Thyroid gland (tissue), 4 donors: ENCODE results near the gene TIMM23. TPM values are rescaled to one million over a fixed set of nuclear protein-coding genes. Genes with fewer than 3 reads are reported as not detected.

Experiments
- DNase-seq, 2 donors: peaks; one replicate each; pipeline ENCODE4 v3.0.0-alpha.2; 2019
- H3K27ac ChIP-seq, 3 donors: fragments of 200-600 bp; sonication (generic); 1 replicate in 2 of 3; 2 replicates in 1 of 3; pipeline ENCODE4 v1.5.1; 2016 to 2019; ENCODE audit warnings: mild to moderate bottlenecking in 1 of 3, moderate library complexity in 1 of 3
- H3K27me3 ChIP-seq: fragments of 200-600 bp; sonication (generic); one replicate; pipeline ENCODE4 v1.5.1; 2019
- H3K36me3 ChIP-seq, 2 donors: fragments of 200-600 bp; sonication (generic); one replicate each; pipeline ENCODE4 v1.5.1; 2016 to 2019
- H3K4me1 ChIP-seq, 2 donors: fragments of 200-600 bp; sonication (generic); one replicate each; pipeline ENCODE4 v1.5.1; 2017 to 2019
- H3K4me3 ChIP-seq, 3 donors: fragments of 200-600 bp; sonication (generic); replicated peaks in 1 of 3; 1 replicate in 2 of 3; 2 replicates in 1 of 3; pipeline ENCODE4 v1.5.1; 2016; ENCODE audit warnings: mild to moderate bottlenecking in 1 of 3
- H3K9me3 ChIP-seq: fragments of 200-600 bp; sonication (generic); one replicate; pipeline ENCODE4 v1.5.1; 2017
- POLR2A ChIP-seq, 2 donors: fragments of 450-650 bp; IDR thresholded peaks; one replicate each; pipeline ENCODE4 v1.6.1; 2017; ENCODE audit warnings: antibody characterized with exemption in 2 of 2, mild to moderate bottlenecking in 2 of 2, moderate library complexity in 1 of 2
- WGBS, 2 donors: methylation state at CpG; one replicate each; pipeline ENCODE4 v1.1.5; 2017; 5-methylcytosine and 5-hydroxymethylcytosine counted together
- intact Hi-C: fragments of 100-400 bp; cut with DNase I; formaldehyde crosslinking; loops from one replicate; pipeline ENCODE4 v1.15.1; 2023
- total RNA-seq, 4 donors: library from RNA; depleted of rRNA; stranded (reverse); fragments of >200 nt; gene quantifications; one replicate each; pipeline ENCODE4 v1.2.3, GENCODE V29; 2016
- TF ChIP-seq, protein P1 (sequence below), 6 experiments: fragments of 200-600 bp in 3 of 6; fragments of 450-650 bp in 3 of 6; sonication (generic) in 3 of 6; IDR thresholded peaks; one replicate each; pipeline ENCODE4 v1.5.1; 2016 to 2019; ENCODE audit warnings: antibody characterized with exemption in 6 of 6, mild to moderate bottlenecking in 2 of 6, inconsistent platforms in 1 of 6, moderate library complexity in 1 of 6

TIMM23 gene
- total RNA-seq, 4 donors from 2014 or later = 68.7 to 85.6 (median 72.1) TPM

DNA sequence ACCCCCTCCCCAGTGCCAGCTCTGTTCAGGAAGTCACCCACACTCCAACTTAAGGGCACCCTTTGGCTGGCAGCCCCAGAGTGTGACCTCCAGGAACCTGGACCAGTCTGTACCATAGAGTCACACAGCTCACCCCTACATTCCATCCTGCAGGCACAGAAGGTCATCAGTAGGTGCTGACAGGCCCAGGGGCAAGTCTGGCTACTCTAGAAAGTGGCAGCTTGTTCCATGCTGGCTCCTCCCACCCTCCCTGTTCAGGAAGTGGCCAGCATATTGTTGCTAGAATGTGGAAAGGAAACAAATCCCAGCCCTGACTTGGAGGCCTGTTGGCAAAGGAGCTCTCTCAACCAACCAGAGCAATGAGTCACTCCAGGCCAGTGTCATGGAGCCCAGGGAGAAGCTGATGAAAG, 61.3 kb downstream of the TIMM23 start:
- TF ChIP-seq POLR2A (IDR thresholded peaks at IDR 0.05) = no peak
- TF ChIP-seq, protein P1, sequence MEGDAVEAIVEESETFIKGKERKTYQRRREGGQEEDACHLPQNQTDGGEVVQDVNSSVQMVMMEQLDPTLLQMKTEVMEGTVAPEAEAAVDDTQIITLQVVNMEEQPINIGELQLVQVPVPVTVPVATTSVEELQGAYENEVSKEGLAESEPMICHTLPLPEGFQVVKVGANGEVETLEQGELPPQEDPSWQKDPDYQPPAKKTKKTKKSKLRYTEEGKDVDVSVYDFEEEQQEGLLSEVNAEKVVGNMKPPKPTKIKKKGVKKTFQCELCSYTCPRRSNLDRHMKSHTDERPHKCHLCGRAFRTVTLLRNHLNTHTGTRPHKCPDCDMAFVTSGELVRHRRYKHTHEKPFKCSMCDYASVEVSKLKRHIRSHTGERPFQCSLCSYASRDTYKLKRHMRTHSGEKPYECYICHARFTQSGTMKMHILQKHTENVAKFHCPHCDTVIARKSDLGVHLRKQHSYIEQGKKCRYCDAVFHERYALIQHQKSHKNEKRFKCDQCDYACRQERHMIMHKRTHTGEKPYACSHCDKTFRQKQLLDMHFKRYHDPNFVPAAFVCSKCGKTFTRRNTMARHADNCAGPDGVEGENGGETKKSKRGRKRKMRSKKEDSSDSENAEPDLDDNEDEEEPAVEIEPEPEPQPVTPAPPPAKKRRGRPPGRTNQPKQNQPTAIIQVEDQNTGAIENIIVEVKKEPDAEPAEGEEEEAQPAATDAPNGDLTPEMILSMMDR (IDR thresholded peaks at IDR 0.05) = no peak
- no peaks in the 10 kb centered on the region for H3K36me3 ChIP-seq
- H3K4me3 ChIP-seq = no peak overlapping the region
- no peak overlapping the region for H3K27ac ChIP-seq
- intact Hi-C loops = no loop called here
- DNase-seq = no peak
- no peaks in the 10 kb centered on the region for H3K9me3 ChIP-seq
- peaks cover 14 to 18% of the 10 kb centered on the region in 2 donors for H3K4me1 ChIP-seq
- H3K27me3 ChIP-seq = no peaks in the 10 kb centered on the region

DNA sequence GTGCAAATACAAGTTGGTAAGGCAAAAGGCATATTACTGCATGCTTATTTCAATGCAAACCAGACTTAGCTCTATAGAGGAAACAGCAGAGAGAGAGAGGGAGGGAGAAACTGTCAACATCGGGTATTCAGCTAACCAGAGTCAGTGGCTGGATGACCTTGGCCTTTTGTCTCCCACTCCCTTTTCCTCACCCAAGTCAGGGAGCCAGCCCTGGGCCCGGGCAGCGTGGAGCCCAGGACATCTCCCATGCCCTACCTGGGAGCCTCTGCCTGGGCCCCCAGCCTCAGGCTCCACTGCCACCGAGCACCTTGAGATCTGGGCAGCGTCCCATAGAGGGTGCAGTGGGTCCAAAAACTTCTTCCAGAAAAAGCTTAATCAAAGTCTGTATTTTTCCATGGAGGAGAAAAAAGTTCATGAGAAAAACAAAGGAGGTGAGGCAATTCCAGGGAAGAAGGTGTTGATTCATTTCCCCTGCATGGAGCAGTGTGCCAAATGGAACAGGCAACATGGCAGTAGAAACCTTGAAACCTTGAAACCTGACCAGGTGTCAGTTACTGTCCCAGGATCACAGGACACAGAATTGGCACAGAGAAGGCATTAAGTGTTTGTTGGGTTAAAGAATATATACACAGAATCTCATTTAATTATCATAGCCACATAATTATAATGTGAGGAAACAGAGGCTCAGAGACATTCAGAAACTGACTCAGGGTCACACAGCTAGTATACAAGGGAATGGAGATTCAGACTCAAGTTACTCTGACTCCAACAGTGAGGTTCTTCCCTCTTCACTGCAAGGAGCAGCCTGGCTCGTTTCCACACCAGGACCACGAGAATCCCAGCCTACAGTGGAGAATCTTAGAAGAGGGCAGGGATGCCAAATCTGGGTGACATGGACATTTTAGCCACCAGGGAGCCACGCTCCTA, 63.9 kb downstream of the TIMM23 start:
- intact Hi-C loops = no loop called here
- Histone ChIP-seq H3K9me3 (no peaks in the 10 kb centered on the region), H3K36me3 (no peaks in the 10 kb centered on the region), H3K4me1 (peaks cover 0 to 3% of the 10 kb centered on the region in 2 donors), H3K4me3 (no peak overlapping the region), H3K27ac (no peak overlapping the region), H3K27me3 (no peaks in the 10 kb centered on the region)
- WGBS, 2 donors = 65 to 72% methylated on average over 8 of the region's 8 CpGs
- DNase-seq = no peak
- TF ChIP-seq, protein P1 (IDR thresholded peaks at IDR 0.05) = no peak
- no peak for TF ChIP-seq POLR2A (IDR thresholded peaks at IDR 0.05)

DNA sequence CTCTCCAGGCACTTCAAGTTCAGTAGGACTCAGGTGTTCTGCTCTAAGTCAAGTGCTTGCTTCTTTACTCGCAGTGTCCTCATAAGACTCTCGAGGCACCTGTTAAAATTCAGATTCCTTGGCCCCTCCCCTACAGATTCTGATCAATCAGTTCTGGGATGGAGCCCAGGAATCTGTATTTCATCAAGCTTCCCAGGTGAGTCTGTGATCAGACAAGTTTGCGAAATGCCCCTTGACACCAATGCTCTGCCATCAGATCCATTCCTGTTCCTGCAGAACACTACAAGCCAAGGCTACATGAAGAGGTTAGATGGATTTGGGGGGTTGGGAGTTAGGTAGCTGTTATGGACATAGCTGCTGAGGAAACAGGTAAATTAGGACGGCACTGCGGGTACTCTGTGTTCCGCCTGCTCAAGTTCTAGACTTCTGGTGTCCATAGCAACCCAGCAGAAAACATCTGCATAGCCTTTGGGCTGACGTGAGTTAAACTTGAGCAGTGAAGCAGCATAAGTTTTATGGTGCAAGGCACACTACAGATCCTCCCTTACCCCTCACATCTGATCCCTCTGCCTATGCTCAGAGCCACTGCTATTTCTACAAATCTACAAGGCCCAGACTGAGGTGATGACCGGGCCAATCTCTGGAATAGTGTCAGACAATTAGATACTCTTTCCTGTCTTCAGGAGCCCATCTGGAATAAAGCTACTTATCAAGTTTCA, 65.0 kb downstream of the TIMM23 start:
- Histone ChIP-seq H3K9me3 (no peaks in the 10 kb centered on the region), H3K36me3 (no peaks in the 10 kb centered on the region), H3K27ac (no peak overlapping the region), H3K4me3 (no peak overlapping the region), H3K4me1 (no peaks in the 10 kb centered on the region), H3K27me3 (no peaks in the 10 kb centered on the region)
- intact Hi-C loops = no loop called here
- WGBS, 2 donors = 81 to 83% methylated on average over 8 of the region's 8 CpGs
- TF ChIP-seq POLR2A (IDR thresholded peaks at IDR 0.05) = no peak
- TF ChIP-seq, protein P1 (IDR thresholded peaks at IDR 0.05) = no peak
- no peak for DNase-seq

DNA sequence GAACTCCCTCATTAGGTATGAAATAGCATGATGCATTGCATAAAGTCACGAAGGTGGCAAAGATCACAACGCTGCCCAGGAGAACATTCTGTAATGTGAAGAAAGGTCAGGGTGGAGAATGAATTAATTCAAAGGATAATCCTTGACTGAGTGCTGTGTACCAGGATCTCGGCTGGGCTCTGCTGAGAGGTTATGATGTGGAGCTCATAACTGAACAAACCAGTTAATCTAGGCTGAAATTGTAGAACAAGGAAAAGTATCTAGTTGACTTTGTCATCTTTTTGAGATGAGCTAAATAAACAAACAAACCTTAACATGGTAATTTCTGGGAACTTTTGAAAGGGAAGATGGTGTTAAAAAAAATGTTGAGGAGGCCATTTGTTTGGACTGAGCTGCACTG, 67.7 kb downstream of the TIMM23 start:
- Histone ChIP-seq H3K36me3 (no peaks in the 10 kb centered on the region), H3K9me3 (no peaks in the 10 kb centered on the region), H3K27me3 (no peaks in the 10 kb centered on the region), H3K4me1 (no peaks in the 10 kb centered on the region), H3K27ac (no peak overlapping the region), H3K4me3 (no peak overlapping the region)
- TF ChIP-seq POLR2A (IDR thresholded peaks at IDR 0.05) = no peak
- TF ChIP-seq, protein P1 (IDR thresholded peaks at IDR 0.05) = no peak
- intact Hi-C loops = no loop called here
- DNase-seq = peak; percentile 36
- WGBS, 2 donors = 50 to 51% methylated on average over 3 of the region's 3 CpGs

DNA sequence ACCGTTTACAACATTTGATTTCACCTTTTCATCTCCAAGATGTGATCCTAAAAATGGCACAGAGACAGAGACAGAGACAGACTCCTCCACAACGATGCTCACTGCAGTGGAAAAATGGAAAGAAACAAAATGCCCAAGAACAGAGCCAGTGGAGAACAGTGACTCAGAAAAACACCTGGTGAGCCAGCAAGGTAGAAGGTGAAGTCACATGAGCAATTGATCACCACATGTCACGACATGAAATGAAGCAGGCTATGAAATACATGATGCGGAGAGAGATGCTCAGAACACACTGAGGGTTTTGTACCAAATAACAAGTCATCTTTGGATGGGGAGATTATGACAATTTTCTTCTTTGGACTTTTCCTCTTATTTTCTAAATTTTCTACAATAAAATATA, 70.2 kb downstream of the TIMM23 start:
- Histone ChIP-seq H3K9me3 (no peaks in the 10 kb centered on the region), H3K36me3 (no peaks in the 10 kb centered on the region), H3K4me3 (no peak overlapping the region), H3K27me3 (no peaks in the 10 kb centered on the region), H3K27ac (no peak overlapping the region), H3K4me1 (no peaks in the 10 kb centered on the region)
- 72 to 74% methylated on average over 4 of the region's 4 CpGs for WGBS, 2 donors
- intact Hi-C loops = no loop called here
- TF ChIP-seq, protein P1 (IDR thresholded peaks at IDR 0.05) = no peak
- TF ChIP-seq POLR2A (IDR thresholded peaks at IDR 0.05) = no peak
- no peak for DNase-seq
